ENCODE data around the gene MCF2L2.

Gene MCF2L2

DNA sequence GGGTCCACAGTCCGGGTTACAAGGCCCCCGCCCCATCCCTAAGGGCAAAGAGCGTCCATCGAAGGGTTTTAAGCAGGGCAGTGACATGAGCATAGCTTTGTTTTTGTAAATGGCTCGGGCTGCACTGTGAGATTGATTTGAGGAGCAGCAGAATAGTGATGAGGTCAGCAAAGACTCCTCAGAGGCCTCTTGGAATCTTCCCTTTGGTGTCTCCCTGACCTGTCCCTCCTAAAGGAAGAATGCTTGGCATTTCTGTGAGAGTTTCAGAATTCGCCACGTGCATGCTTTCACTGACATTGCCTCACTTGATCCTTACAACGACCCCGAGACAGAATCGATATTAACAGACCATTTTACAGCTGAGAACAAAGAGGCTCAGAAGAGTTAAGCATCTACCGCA is 286.2 kb downstream of the MCF2L2 start:
- H3K27me3 ChIP-seq (replicated peaks), result no peaks in the 10 kb centered on the region
- TF ChIP-seq, protein P1, sequence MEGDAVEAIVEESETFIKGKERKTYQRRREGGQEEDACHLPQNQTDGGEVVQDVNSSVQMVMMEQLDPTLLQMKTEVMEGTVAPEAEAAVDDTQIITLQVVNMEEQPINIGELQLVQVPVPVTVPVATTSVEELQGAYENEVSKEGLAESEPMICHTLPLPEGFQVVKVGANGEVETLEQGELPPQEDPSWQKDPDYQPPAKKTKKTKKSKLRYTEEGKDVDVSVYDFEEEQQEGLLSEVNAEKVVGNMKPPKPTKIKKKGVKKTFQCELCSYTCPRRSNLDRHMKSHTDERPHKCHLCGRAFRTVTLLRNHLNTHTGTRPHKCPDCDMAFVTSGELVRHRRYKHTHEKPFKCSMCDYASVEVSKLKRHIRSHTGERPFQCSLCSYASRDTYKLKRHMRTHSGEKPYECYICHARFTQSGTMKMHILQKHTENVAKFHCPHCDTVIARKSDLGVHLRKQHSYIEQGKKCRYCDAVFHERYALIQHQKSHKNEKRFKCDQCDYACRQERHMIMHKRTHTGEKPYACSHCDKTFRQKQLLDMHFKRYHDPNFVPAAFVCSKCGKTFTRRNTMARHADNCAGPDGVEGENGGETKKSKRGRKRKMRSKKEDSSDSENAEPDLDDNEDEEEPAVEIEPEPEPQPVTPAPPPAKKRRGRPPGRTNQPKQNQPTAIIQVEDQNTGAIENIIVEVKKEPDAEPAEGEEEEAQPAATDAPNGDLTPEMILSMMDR (IDR thresholded peaks at IDR 0.05; ENCODE audit: low read depth, low read length, missing control alignments), result no peak
- no peak for DNase-seq
- in situ Hi-C loops (cut with HindIII; ENCODE audit: low pct_ligation_motif_present, low sequenced_read_pairs), result no loop called here
- H3K4me3 ChIP-seq (ENCODE audit: low read depth, low read length), result no peak overlapping the region
- H3K36me3 ChIP-seq (replicated peaks), result no peaks in the 10 kb centered on the region
- no peak overlapping the region for H3K27ac ChIP-seq

DNA sequence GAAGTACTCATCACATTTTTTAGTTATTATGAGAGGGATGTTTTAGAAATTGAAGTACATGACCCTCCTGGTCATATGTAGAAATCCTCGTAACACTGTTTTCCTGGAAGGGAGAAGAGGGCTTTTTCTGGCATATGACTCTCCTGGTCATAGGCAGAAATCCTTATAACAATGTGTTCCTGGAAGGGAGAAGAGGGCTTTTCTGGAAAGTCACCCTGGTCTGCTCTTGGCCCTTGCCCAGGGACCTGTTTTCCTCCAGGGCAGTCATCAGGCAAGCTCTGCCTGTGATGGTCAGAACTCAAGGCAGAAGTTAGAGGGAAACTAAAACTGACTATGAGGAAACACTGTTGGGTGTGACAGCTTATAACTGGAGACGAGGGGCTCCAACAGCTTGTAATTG is 293.6 kb downstream of the MCF2L2 start:
- DNase-seq, result no peak
- in situ Hi-C loops (cut with HindIII; ENCODE audit: low pct_ligation_motif_present, low sequenced_read_pairs), result no loop called here

DNA sequence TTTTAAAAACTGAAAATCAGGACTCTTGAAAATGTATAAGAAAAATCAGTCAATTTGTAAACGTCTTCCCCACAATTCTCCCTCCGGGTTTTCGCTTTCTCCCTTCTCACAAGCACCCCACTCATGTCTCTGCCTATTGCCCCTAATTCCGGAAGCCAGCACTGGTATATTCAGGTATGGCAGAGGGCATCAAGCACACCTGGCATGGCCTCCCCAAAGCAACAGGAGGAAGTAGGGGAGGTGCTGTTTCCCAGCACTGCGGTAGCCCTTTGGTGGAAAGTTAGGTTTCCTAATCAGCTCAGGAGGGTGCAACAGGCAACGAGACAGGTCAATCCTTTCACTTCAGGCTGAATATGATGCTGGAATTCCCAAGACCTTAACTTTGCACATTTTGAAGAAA is 296.0 kb downstream of the MCF2L2 start:
- in situ Hi-C loops (cut with HindIII; ENCODE audit: low pct_ligation_motif_present, low sequenced_read_pairs), result no loop called here
- DNase-seq, result no peak
- Histone ChIP-seq H3K27me3 (replicated peaks) (no peaks in the 10 kb centered on the region), H3K36me3 (replicated peaks) (no peaks in the 10 kb centered on the region), H3K4me3 (ENCODE audit: low read depth, low read length) (no peak overlapping the region), H3K27ac (no peak overlapping the region)
- TF ChIP-seq, protein P1 (IDR thresholded peaks at IDR 0.05; ENCODE audit: low read depth, low read length, missing control alignments), result no peak

More for the DNA sequence above, 293.6 kb downstream of the MCF2L2 start:
- Histone ChIP-seq H3K4me3 (ENCODE audit: low read depth, low read length) (no peak overlapping the region), H3K36me3 (replicated peaks) (no peaks in the 10 kb centered on the region), H3K27me3 (replicated peaks) (no peaks in the 10 kb centered on the region), H3K27ac (no peak overlapping the region)
- TF ChIP-seq, protein P1 (IDR thresholded peaks at IDR 0.05; ENCODE audit: low read depth, low read length, missing control alignments), result no peak

DNA sequence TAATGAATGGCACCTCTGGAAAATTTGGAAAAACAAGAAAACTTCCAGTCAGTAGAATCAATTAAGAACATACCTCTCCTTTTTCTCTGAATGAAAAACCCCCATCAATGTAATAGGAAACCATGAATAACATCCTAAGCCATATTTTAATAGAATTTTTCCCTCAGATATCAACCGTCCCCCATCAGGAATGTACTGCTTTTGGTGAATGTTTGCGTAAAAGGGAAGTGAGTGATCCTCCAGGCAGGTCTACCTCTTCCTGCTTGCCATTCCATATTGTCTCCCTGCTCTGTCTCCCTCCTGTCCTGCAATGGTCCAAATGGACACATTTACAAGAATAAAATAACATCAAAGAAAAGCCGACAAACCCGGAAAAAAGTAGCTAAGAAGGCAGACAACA is 296.7 kb downstream of the MCF2L2 start:
- Histone ChIP-seq H3K27me3 (replicated peaks) (no peaks in the 10 kb centered on the region), H3K36me3 (replicated peaks) (no peaks in the 10 kb centered on the region), H3K4me3 (ENCODE audit: low read depth, low read length) (no peak overlapping the region), H3K27ac (peak overlapping the region; percentile 40)
- in situ Hi-C loops (cut with HindIII; ENCODE audit: low pct_ligation_motif_present, low sequenced_read_pairs), result no loop called here
- DNase-seq, result peak; percentile 69
- TF ChIP-seq, protein P1 (IDR thresholded peaks at IDR 0.05; ENCODE audit: low read depth, low read length, missing control alignments), result no peak

DNA sequence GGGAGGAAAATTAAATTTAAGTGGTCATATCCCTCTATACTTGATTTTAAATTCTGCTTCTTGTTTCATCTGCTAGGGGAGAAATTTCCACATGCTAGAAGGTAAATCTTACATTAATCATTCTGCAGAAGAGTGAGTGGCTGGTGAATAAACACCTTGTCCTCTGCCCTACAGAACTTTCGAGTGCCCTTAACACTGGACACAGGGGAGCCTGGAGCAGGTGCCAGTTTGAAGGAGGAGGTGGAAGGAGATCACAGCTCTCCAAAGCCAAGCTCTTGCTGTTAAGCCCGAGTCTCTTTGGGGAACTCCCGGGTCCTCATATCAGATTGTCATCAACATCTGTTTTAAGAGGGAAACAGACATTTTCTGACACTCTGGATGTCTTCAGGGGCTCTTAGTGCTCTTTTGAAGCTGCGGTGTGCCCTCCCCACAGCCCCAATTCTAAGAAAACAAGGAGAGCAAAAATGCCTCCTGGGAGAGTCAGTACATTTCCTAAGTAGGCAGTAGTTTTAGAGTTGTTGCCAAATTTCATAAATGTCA is 297.2 kb downstream of the MCF2L2 start:
- no peak for DNase-seq
- H3K36me3 ChIP-seq (replicated peaks), result no peaks in the 10 kb centered on the region
- H3K27me3 ChIP-seq (replicated peaks), result no peaks in the 10 kb centered on the region
- TF ChIP-seq, protein P1 (IDR thresholded peaks at IDR 0.05; ENCODE audit: low read depth, low read length, missing control alignments), result no peak
- no peak overlapping the region for H3K4me3 ChIP-seq (ENCODE audit: low read depth, low read length)
- H3K27ac ChIP-seq, result peak overlapping the region; percentile 38
- in situ Hi-C loops (cut with HindIII; ENCODE audit: low pct_ligation_motif_present, low sequenced_read_pairs), result no loop called here

DNA sequence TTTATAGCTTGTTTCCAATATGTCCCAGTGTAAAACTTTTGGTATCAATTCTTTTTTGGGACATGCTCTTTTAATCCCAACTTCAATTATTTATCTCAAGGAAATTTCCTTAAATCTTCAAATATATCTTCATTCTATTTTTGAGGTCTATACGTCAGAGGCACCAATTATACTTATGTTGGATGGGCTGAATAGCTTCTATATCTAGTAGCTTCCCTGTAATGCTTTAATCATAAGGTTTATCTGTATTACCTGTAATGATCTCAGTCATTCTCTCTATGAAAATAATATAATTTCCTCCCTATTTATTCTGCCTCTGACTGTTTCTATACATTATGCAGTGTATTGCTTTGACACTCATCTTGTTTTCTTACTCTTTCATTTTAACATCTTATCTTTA is 299.2 kb downstream of the MCF2L2 start:
- DNase-seq, result no peak
- in situ Hi-C loops (cut with HindIII; ENCODE audit: low pct_ligation_motif_present, low sequenced_read_pairs), result no loop called here
- TF ChIP-seq, protein P1 (IDR thresholded peaks at IDR 0.05; ENCODE audit: low read depth, low read length, missing control alignments), result no peak
- H3K36me3 ChIP-seq (replicated peaks), result no peaks in the 10 kb centered on the region
- H3K4me3 ChIP-seq (ENCODE audit: low read depth, low read length), result no peak overlapping the region
- H3K27ac ChIP-seq, result no peak overlapping the region
- no peaks in the 10 kb centered on the region for H3K27me3 ChIP-seq (replicated peaks)
